NCI-H69 (cell line): ENCODE results near the gene CUL2.
"Not testable (repeated sequence)": the region's sequence is repeated elsewhere in the genome, so short reads cannot be mapped to it uniquely, and the experiment has no call there.

ENCODE experiments used
- DNase-seq: peaks from one replicate; lab custom pipeline; 2025; lab: John Stamatoyannopoulos, UW

Gene CUL2

DNA sequence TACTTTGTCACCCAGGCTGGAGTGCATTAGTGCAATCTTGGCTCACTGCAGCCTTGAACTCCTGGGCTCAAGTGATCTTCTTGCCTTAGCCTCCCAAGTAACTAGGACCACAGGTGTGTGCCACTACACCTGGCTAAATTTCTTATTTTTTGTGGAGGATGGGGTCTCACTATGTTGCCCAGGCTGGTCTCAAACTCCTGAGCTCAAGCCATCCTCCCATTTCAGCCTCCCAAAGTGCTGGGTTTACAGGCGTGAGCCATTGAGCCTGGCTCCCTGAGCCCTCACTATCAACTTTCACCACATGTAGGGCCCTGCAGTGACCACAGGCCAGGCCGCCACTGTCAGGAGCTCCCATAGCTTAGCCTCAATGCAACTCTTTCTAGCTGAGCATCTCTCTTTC is 110.2 kb downstream of the CUL2 start:
- DNase-seq = no peak

DNA sequence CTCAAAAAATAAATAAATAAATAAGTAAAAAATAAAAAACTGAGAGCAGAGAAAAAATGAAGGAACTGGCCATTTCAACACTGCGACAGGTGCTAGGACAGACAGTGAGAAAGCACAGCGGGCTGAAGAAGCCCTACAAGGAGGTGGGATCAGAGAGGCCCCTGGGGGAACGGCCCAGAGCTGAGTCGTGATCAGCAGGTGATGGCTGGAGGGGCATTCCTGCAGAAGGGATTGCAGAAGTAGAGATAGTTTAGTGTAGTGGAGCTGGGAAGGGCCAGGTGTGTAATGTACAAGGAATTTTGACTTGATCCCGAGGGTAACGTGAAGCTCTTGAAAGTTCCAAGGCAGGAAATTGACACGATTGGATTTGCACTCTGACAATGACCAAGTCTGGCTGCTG is 112.1 kb downstream of the CUL2 start:
- no peak for DNase-seq

DNA sequence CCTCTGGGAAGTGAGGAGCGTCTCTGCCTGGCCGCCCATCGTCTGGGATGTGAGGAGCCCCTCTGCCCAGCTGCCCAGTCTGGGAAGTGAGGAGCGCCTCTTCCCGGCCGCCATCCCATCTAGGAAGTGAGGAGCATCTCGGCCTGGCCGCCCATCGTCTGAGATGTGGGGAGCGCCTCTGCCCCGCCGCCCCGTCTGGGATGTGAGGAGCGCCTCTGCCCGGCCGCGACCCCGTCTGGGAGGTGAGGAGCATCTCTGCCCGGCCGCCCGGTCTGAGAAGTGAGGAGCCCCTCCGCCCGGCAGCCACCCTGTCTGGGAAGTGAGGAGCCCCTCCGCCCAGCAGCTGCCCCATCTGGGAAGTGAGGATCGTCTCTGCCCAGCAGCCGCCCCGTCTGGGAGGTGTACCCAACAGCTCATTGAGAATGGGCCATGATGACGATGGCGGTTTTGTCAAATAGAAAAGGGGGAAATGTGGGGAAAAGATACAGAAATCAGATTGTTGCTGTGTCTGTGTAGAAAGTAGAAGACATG is 113.7 kb downstream of the CUL2 start:
- not testable (repeated sequence) for DNase-seq

DNA sequence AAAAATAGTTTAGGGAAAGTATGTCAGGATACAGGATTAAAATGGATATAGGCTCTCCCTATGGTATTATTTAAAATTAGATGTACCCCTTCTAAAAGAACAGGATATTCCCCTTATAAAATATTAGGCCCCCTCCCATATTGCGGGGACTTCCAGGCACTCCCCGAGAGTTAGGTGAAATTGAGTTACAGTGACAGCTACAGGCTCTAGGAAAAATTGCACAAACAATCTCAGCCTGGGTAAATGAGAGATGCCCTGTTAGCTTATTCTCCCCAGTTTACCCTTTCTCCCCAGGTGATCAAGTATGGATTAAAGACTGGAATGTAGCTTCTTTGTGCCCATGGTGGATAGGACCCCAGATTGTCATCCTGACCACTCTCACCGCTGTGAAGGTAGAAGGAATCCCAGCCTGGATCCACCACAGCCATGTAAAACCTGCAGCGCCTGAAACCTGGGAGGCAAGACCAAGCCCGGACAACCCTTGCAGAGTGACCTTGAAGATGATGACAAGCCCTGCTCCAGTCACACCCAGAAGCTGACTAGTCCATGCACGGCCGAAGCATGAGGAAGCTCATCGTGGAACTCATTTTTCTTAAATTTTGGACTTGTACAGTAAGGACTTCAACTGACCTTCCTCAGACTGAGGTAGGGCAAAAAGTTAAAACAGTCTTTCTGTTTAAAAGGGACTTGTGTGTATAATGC is 115.6 kb downstream of the CUL2 start:
- not testable (repeated sequence) for DNase-seq

DNA sequence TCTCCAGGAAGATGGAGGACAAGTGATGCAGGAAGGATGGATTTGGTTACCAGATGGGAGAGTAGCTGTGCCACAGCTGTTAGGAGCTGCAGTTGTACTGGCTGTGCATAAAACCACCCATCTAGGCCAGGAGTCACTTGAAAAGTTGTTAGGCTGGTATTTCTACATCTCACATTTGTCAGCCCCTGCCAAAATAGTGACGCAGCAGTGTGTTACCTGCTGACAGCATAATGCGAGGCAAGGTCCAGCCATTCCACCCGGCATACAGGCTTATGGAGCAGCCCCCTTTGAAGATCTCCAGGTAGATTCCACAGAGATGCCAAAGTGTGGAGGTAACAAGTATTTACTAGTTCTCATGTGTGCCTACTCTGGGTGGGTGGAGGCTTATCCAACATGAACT is 116.4 kb downstream of the CUL2 start:
- DNase-seq = not testable (repeated sequence)

DNA sequence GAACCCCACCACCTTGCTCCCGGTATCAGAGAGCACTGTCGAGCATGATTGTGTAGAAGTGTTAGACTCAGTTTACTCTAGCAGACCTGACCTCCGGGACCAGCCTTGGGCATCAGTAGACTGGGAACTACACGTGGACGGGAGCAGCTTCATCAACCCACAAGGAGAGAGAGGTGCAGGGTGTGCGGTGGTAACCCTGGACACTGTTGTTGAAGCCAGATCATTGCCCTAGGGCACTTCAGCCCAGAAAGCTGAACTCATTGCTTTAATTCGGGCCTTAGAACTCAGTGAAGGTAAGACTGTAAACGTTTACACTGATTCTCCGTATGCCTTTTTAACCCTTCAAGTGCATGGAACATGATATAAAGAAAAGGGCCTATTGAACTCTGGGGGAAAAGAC is 117.0 kb downstream of the CUL2 start:
- not testable (repeated sequence) for DNase-seq

DNA sequence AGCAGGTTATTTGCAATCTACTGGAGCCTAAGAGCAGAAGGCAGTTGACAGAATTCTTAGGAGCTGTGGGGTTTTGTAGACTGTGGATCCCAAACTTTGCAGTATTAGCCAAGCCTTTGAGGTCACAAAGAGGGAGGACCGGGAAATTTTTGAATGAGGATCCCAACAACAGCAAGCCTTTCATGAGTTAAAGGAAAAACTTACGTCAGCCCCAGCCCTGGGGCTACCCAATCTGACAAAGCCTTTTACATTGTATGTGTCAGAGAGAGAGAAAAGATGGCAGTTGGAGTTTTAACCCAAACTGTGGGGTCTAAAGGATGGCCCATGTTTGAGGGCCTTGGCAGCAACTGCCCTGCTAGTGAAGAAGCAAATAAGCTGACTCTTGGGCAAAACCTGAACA is 117.5 kb downstream of the CUL2 start:
- DNase-seq = not testable (repeated sequence)

DNA sequence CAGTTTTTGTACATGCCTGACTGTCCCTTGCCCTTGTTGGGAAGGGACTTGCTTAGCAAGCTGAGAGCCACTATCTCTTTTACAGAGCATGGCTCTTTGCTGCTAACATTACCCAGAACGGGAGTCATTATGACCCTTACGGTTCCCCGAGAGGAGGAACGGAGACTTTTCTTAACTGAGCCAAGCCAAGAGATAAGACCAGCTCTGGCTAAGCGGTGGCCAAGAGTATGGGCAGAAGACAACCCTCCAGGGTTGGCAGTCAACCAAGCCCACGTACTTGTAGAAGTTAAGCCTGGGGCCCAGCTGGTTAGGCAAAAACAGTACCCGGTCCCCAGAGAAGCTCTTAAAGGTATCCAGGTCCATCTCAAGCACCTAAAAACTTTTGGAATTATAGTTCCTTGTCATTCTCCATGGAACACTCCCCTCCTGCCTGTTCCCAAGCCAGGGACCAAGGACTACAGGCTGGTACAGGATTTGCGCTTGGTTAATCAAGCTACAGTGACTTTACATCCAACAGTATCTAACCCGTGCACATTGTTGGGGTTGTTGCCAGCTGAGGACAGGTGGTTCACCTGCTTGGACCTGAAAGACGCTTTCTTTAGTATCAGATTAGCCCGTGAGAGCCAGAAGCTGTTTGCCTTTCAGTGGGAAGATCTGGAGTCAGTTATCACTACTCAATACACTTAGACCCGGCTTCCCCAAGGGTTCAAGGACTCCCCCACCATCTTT is 118.4 kb downstream of the CUL2 start:
- not testable (repeated sequence) for DNase-seq

DNA sequence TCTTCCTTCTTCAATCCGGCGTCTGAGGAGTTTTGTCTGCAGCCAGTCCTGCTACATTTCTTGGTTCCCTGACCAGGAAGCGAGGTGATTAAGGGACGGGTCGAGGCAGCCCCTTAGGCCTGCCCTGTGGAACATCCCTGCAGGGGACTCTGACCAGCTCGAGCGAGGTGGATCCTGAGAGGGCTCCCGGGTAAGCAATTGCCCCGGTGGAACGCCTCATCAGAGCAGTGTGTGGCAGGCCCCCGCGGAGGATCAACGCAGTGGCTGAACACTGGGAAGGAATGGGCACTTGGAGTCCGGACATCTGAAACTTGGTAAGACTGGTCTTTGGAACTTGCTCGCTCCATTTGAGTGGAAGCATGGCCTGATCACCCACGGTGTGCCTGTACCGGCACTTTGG is 121.0 kb downstream of the CUL2 start:
- DNase-seq = no peak

DNA sequence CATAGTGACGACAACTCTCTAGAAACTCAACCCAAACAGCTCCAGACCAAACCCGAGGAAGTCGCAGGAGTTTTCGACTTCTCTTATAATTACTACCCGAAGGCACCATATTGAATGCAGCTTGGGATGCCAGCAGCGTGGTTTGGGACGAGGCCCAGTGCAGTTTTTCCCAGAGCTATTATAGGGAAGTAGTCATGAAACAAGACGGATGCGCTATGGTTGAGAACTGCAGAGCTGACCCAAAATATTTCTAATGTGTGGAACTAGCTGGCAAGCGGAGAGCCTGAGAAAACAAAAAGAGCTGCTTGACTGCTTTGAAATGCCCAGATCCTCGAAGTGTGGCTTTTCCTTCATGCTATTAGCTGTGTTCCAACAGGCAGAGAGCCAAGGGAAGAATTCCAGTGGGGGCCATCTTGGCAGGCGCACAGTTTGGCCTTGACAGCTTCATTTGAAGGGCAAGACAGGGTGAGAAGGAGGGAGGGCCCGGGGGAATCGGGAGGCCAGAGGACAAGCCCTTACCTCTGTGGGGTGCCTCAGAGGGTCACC is 122.7 kb downstream of the CUL2 start:
- DNase-seq = no peak

DNA sequence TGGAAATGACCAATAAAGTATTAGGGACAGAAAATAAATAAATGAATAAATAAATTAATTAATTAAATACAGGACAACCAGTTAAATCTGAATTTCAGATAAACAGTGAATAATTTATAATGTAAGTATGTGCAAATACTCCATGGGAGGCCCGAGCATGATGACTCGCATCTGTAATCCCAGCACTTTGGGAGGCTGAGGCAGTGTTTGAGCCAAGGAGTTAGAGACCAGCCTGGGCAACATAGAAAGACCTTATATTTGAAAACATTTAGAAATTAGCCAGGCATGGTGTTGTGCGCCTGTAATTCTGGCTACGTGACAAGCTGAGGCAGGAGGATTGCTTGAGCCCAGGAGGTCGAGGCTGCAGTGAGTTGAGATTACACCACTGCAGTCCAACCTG is 123.7 kb downstream of the CUL2 start:
- no peak for DNase-seq

DNA sequence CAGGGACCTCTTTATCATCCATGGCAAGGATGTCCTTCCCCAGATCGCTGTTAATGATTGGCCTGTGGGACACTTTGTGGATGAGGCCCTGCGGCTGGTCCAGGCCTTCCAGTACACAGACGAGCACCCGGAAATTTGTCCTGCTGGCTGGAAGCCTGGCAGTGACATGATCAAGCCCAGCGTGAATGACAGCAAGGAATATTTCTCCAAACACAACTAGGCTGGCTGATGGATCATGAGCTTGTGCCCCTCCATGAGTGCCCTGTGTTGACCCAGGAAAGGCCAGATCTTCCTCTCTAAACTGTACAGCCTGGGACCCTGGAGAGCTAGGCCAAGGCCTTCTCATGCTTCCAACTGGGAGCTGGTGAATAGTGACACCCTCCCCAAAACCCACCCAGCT is 124.1 kb downstream of the CUL2 start:
- no peak for DNase-seq

DNA sequence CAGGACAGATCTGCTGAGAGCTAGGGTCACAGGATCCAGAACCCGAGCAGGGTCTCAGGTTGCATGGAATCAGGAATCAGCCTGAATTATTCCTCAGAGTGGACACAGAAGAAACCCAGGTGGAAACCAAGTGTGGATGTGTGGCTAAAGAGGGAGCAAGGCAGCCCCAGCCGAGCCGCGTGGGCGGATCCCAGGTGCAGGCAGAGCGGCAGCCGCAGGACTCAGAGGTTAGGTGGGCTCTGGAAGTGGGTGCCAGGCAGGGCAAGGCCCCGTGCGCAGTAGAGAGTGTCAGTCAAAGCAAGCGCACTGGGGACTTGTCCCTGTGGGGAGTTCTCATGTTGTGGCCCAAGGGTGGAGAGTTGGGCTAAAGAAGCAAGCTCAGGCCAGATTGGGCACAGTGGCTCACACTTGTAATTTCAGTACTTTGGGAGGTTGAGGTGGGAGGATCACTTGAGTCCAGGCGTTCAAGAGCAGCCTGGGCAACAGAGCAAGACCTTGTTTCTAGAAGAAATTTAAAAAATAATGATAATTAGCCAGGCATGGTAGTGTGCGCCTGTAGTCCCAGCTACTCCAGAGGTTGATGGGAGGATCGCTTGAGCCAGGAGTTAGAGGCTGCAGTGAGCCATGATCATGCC is 125.9 kb downstream of the CUL2 start:
- DNase-seq = no peak

DNA sequence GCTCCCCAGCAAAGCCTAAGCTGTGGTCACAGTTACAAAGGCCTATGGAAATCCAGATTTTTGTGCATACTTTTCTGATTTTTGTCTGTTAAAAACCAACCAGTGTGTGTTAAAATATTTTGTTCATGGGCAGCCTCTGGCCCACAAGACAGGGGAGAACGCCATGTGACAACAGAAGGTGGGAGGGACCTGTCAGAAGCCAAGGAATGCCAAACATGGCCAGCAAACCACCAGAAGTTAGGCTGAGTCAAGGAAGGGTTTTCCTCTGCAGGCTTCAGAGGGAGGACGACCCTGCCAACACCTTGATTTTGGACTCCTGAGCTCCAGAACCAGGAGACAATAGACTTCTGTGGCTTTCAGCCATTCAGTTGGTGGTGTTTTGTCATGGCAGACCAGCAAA is 127.3 kb downstream of the CUL2 start:
- DNase-seq = no peak

DNA sequence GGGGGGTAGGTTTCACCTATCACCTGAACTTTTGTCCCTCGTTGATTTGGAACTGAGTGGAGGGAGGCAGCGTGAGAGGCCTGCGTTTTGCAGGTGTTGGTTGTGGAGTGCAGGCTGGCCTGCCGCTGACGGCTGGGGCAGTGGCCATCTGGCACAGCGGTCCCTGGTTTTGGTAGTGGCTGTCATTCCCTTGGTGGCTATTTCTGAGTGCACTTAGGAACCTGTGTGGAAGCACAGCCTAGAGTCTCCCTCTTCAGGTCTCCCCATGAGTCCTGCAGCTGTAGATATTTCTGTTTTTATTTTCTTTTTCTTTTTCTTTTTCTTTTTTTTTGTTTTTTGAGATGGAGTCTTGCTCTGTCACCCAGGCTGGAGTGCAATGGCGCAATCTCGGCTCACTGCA is 129.2 kb downstream of the CUL2 start:
- no peak for DNase-seq

DNA sequence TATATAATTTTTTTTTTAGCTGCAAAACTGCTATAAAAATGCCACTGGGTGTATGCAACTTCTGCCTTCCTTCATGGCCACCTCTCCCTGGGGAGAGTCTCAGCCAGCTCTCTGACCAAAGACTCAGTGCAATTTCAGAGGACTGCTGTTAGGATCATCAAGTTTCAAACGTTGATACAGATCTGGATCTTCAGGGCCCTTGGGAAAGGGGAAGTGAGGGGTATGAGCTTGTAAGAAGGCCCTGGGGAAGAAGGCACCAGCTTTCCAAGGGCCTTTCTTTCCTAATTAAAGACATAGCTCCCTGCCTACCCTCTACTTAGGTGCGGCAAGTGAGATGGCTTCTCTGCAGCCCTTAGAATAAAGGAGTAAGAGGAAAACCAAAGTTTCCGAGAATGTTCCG is 130.4 kb downstream of the CUL2 start:
- DNase-seq = peak; percentile 5

DNA sequence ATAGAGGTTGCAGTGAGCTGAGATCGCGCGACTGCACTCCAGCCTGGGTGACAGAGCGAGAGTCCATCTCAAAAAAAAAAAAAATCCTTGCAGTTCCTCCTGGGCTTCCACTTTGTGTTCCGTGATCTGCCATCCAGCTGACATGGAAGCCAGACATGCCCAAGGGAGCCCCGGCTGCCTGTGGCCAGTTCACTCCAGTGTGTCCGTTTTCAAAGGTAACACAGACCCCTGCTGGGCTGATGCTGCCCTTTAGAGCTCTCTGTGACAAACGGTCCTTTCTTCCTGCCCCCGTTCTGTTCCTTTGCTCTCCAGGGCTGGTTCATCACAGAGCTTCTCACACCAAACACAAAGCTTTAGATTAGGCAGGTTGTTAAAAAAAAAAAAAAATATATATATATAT is 130.8 kb downstream of the CUL2 start:
- peak; percentile 20 for DNase-seq
